Transverse colon (tissue), 4 donors: ENCODE data around the gene NGLY1. TPM values are rescaled to one million over a fixed set of nuclear protein-coding genes. Genes with fewer than 3 reads are reported as not detected.

ENCODE experiments used
- DNase-seq: peaks from one replicate; pipeline ENCODE4 v3.0.0-alpha.2; 2019
- H3K27ac ChIP-seq, 4 donors: fragments of 200-600 bp; sonication (generic); 2 replicates each; pipeline ENCODE4 v1.5.1; 2016 to 2018; ENCODE audit warnings: inconsistent platforms in 4 of 4
- H3K27me3 ChIP-seq: fragments of 200-600 bp; sonication (generic); 2 replicates; pipeline ENCODE4 v1.5.1; 2017; ENCODE audit warnings: inconsistent platforms
- H3K36me3 ChIP-seq, 4 donors: fragments of 200-600 bp; sonication (generic); 2 replicates each; pipeline ENCODE4 v1.5.1; 2017 to 2019; ENCODE audit warnings: inconsistent platforms in 4 of 4
- H3K4me1 ChIP-seq, 4 donors: fragments of 200-600 bp; sonication (generic); 2 replicates each; pipeline ENCODE4 v1.5.1; 2017 to 2020; ENCODE audit warnings: inconsistent platforms in 4 of 4
- H3K4me3 ChIP-seq, 4 donors: fragments of 200-600 bp; sonication (generic); 1 replicate in 1 of 4; 2 replicates in 3 of 4; pipeline versions ENCODE4 v1.5.1 to v1.6.1; 2017 to 2019; ENCODE audit warnings: inconsistent platforms in 4 of 4
- H3K9me3 ChIP-seq, 2 donors: fragments of 200-600 bp; sonication (generic); 2 replicates each; pipeline ENCODE4 v1.5.1; 2017 to 2019; ENCODE audit warnings: inconsistent platforms in 2 of 2
- CTCF ChIP-seq, 5 experiments: fragments of 200-600 bp in 3 of 5; fragments of 450-650 bp in 2 of 5; sonication (generic) in 3 of 5; IDR thresholded peaks; 1 replicate in 2 of 5; 2 replicates in 3 of 5; pipeline ENCODE4 v1.5.1; 2016 to 2017; ENCODE audit warnings: antibody characterized with exemption in 5 of 5, inconsistent platforms in 3 of 5, mild to moderate bottlenecking in 2 of 5, moderate library complexity in 1 of 5
- EP300 ChIP-seq: sonication (generic); formaldehyde crosslinking; IDR thresholded peaks from one replicate; pipeline ENCODE4 v1.6.1; 2017; ENCODE audit warnings: antibody characterized with exemption, low read depth
- POLR2A ChIP-seq: fragments of 450-650 bp; IDR thresholded peaks from one replicate; pipeline ENCODE4 v1.6.1; 2016; ENCODE audit warnings: antibody characterized with exemption, mild to moderate bottlenecking, moderate library complexity
- POLR2AphosphoS5 ChIP-seq, 3 donors: sonication (generic); formaldehyde crosslinking; IDR thresholded peaks; one replicate each; pipeline ENCODE4 v1.6.1; 2016; ENCODE audit warnings: antibody characterized with exemption in 3 of 3
- WGBS, 2 donors: methylation state at CpG; one replicate each; pipeline ENCODE4 v1.1.5; 2018; ENCODE audit warnings: low coverage in 1 of 2; 5-methylcytosine and 5-hydroxymethylcytosine counted together
- in situ Hi-C, 4 donors: fragments of 200-750 bp; cut with MboI; loops; one replicate each; pipeline versions ENCODE4 v1.15.0 to v1.15.1; 2017; ENCODE audit warnings: low sequenced_read_pairs in 3 of 4, low pct_ligation_motif_present in 1 of 4, low pct_unique_long_range_greater_than_20kb in 1 of 4
- intact Hi-C: fragments of 100-400 bp; cut with DNase I; formaldehyde crosslinking; loops from one replicate; pipeline ENCODE4 v1.15.1; 2023; ENCODE audit warnings: low total_unique reads
- total RNA-seq, 4 donors: library from RNA; depleted of rRNA; stranded (reverse); fragments of >200 nt; gene quantifications; one replicate each; pipeline ENCODE4 v1.1.0, GENCODE V29; 2016

Gene NGLY1
- 100 to 1,000 TPM in 1 of 4 donors, 10 to 100 TPM in 3; 44.9 to 154 (median 55.0) TPM for total RNA-seq

- H3K27me3 ChIP-seq, result no peaks in the 10 kb centered on the region
- H3K36me3 ChIP-seq, result peaks cover 0 to 3% (median 0%) of the 10 kb centered on the region in 4 donors
- TF ChIP-seq POLR2A (peak; percentile 91), EP300 (no peak), POLR2AphosphoS5 (IDR thresholded peaks at IDR 0.05) (peak; percentile 95 to 97 (median 96)), CTCF (IDR thresholded peaks at IDR 0.05) (peak in 4 of 5 experiments; percentile 9 to 45 (median 26))
- no peaks in the 10 kb centered on the region for H3K9me3 ChIP-seq
- DNase-seq, result peak; percentile 89
- peak within 1 kb of the TSS; percentile 89 to 96 (median 92) for H3K27ac ChIP-seq
- in situ Hi-C loops (loop anchor here in 2 of 4 donors (10.0 to 25.0 kb wide), 2 partner anchors 118 to 121 kb away; partner anchors contain the start of gene TOP2B (in 2 of the 2)), intact Hi-C loops (no loop called here)
- 1% methylated on average over 25 of the region's 72 CpGs; no CpG with 5 or more reads in 1 of the 2 donors for WGBS, 2 donors
- H3K4me3 ChIP-seq, result peak within 1 kb of the TSS; percentile 69 to 87 (median 78)
- H3K4me1 ChIP-seq, result peaks cover 7 to 43% (median 20%) of the 10 kb centered on the region in 4 donors
Measured at GRCh38 chr3:25782938-25783660, at the start of gene NGLY1. TSS of gene NGLY1 (minus strand) at chr3:25783443. CDS start at chr3:25783390, 53 bp downstream.

GRCh38 chr3:25831578-25831977, 48.3 kb upstream of the NGLY1 start:
- H3K27ac ChIP-seq, result no peak overlapping the region
- H3K4me3 ChIP-seq, result no peak overlapping the region
- peaks cover 0 to 5% (median 0%) of the 10 kb centered on the region in 4 donors for H3K4me1 ChIP-seq
- in situ Hi-C loops, result loop anchor here in 1 of 4 donors (25.0 kb wide), 1 partner anchor 881 kb away; no protein-coding TSS in a partner anchor
- H3K36me3 ChIP-seq, result no peaks in the 10 kb centered on the region
- no peak for DNase-seq
- no peak for TF ChIP-seq EP300
- intact Hi-C loops, result no loop called here
- no peaks in the 10 kb centered on the region for H3K27me3 ChIP-seq
- 0 to 8% methylated on average over 2 to 3 of the region's 3 CpGs for WGBS, 2 donors
- no peaks in the 10 kb centered on the region for H3K9me3 ChIP-seq

GRCh38 chr3:25830373-25831280, 47.4 kb upstream of the NGLY1 start:
- H3K4me3 ChIP-seq, result no peak overlapping the region
- intact Hi-C loops (no loop called here), in situ Hi-C loops (loop anchor here in 1 of 4 donors (25.0 kb wide), 1 partner anchor 882 kb away; no protein-coding TSS in a partner anchor)
- WGBS, 2 donors, result 74 to 76% methylated on average over 6 of the region's 6 CpGs
- no peaks in the 10 kb centered on the region for H3K27me3 ChIP-seq
- peaks cover 0 to 6% (median 0%) of the 10 kb centered on the region in 4 donors for H3K4me1 ChIP-seq
- no peaks in the 10 kb centered on the region for H3K9me3 ChIP-seq
- H3K27ac ChIP-seq, result peak overlapping the region in 1 of 4 donors; percentile 6
- TF ChIP-seq POLR2A (no peak), EP300 (no peak), POLR2AphosphoS5 (IDR thresholded peaks at IDR 0.05) (no peak), CTCF (IDR thresholded peaks at IDR 0.05) (no peak)
- no peaks in the 10 kb centered on the region for H3K36me3 ChIP-seq
- no peak for DNase-seq

- H3K27me3 ChIP-seq, result no peaks in the 10 kb centered on the region
- in situ Hi-C loops (loop anchor here in 1 of 4 donors (25.0 kb wide), 1 partner anchor 886 kb away; no protein-coding TSS in a partner anchor), intact Hi-C loops (no loop called here)
- DNase-seq, result no peak
- H3K4me1 ChIP-seq, result peaks cover 0 to 6% (median 0%) of the 10 kb centered on the region in 4 donors
- no peak overlapping the region for H3K27ac ChIP-seq
- TF ChIP-seq POLR2A (no peak), POLR2AphosphoS5 (IDR thresholded peaks at IDR 0.05) (no peak), EP300 (no peak), CTCF (IDR thresholded peaks at IDR 0.05) (no peak)
- no peaks in the 10 kb centered on the region for H3K9me3 ChIP-seq
- 61 to 71% methylated on average over 2 of the region's 2 CpGs for WGBS, 2 donors
- no peak overlapping the region for H3K4me3 ChIP-seq
- no peaks in the 10 kb centered on the region for H3K36me3 ChIP-seq
Measured at GRCh38 chr3:25826510-25826909, 43.3 kb upstream of the NGLY1 start.
